GM12873 (cell line): ENCODE results near the gene NFAM1.

ENCODE experiments used
- TF ChIP-seq, protein P1 (sequence below): IDR thresholded peaks from 2 replicates; pipeline ENCODE4 v1.5.1; 2012; ENCODE audit warnings: low read depth, mild to moderate bottlenecking, moderate library complexity, low read length, control low read depth; ENCODE audit not compliant: insufficient read depth; ENCODE audit errors: missing control alignments

Gene NFAM1

DNA sequence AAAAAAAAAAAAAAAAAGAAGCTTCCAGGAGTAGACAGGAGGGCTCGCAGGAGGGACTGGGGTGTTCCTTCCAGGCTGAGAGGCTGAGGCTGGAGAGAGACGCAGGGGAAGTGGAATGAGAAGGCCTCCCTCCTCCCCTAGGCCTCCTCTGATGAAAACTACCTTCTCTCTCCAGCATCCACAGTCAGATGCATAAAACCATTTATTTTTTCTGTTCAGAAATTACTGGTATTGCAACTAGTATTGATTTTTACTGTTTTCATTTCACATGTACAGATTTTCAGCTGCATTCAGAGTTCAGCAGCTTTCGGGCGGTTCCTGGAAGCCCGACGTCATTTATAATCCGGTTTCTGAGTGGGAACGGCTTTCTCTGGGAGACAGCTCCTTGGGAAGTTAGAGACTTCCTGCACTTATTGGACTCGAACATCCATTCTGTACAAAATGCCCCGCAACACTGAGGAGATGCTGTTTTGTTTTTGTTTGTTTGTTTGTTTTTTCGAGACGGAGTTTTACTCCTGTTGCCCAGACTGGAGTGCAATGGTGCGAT lies 6.9 kb upstream of the NFAM1 start:
- TF ChIP-seq, protein P1, sequence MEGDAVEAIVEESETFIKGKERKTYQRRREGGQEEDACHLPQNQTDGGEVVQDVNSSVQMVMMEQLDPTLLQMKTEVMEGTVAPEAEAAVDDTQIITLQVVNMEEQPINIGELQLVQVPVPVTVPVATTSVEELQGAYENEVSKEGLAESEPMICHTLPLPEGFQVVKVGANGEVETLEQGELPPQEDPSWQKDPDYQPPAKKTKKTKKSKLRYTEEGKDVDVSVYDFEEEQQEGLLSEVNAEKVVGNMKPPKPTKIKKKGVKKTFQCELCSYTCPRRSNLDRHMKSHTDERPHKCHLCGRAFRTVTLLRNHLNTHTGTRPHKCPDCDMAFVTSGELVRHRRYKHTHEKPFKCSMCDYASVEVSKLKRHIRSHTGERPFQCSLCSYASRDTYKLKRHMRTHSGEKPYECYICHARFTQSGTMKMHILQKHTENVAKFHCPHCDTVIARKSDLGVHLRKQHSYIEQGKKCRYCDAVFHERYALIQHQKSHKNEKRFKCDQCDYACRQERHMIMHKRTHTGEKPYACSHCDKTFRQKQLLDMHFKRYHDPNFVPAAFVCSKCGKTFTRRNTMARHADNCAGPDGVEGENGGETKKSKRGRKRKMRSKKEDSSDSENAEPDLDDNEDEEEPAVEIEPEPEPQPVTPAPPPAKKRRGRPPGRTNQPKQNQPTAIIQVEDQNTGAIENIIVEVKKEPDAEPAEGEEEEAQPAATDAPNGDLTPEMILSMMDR, result no peak

DNA sequence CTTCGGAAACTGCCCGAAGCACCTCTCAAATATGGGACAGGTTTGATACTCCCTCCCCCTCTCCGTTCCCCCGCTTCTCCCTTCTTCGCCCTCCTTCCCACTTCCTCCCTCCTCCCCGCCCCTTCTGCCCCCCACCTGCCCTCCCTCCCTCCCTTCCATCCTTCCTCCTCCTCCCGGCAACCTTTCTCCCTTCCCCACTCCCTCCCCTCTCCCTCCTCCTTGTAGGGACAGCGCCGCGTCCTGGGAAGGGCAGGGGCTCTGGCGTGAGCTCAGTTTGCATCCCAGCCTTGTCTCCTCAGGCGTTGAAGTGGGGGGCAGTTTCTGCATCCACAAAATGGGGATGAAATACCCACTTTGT lies 6.1 kb upstream of the NFAM1 start:
- TF ChIP-seq, protein P1, result no peak

DNA sequence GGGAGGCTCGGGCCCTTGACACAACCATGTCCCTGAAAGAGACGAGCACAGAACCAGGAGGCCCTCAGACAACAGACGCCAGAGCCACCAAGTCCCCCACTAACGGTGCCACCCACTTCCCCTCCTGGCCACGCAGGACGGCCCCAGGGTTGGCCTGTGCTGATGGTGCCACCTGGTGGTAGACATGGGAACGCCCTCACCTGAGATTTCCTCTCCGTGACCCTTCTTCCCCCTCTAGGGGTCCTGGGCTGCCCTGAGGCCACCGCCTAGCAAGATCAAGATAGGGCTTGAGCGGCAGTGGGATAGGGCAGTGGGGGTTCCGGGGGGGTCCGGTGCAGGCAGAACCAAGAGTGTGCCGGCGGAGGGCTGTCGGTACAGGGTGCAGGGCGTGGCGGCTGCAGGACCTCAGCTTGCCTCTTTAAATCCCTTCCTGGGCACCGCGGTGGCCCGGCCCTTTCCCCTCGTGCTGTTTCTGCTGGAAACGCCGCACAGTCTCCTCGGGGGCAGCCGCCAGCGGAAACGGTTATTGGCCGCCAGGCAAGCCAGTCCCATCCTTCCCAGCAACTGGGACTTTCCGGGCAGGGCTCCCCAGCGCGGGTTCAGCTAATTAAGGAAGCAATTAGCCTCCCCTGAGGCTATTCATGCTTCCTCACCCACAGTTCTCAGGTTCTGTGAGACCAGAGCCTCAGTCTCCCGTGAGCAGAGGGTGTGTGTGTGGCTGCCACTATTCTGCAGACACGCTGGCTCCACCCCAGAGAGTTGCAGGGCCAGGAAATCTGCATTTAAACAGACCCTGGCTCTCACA lies 5.5 kb upstream of the NFAM1 start:
- TF ChIP-seq, protein P1, result peak; percentile 97

DNA sequence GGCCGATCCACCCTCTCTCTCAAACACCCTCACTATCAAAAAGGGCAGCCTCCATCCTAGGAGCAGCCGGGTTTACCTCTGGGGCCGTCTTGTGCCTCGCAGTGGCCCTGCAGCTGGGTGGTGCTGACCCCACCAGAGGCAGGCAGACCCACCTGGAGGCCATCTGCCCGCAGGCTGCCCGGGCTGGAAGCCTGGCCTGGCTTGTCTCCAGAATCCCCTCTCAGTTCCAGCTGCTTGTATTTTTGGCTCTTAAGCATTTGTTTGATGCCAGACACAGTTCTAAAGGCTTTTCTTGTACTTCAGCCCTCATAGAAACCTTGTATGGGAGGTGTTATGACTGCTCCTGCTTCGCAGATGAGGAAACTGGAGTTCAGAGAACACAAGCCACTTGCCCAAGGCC lies 4.2 kb upstream of the NFAM1 start:
- TF ChIP-seq, protein P1, result no peak

DNA sequence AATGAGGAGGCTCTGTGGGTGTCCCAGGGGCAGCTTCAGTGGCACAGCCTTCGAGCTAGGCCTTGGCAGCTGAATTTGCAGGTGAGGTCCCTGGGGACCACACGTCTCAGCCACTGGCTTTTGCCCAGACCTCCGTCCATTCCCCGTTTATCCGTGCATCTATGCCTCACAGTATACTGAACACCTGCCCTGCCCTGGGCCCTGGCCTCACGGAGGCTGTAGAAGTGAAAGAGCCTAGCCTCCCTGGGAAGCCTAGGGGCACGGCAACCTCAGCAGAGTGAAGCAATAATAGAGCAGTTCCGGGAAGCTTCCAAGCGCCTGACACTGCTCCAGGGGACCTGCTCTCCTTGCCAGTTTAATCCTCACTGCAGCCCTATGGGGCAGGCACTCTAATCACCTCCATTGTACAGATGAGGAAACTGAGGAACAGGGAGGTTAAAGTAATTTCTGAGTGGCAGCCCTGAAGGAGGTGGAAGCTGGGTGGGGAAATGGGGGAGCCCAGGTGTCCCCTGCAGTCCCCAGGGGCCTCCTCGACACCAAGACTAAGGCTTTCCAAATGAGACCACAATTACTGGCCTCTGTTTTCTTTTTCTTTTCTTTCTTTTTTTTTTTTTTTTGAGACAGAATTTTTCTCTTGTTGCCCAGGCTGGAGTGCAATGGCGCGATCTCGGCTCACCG lies 2.7 kb upstream of the NFAM1 start:
- TF ChIP-seq, protein P1, result no peak

DNA sequence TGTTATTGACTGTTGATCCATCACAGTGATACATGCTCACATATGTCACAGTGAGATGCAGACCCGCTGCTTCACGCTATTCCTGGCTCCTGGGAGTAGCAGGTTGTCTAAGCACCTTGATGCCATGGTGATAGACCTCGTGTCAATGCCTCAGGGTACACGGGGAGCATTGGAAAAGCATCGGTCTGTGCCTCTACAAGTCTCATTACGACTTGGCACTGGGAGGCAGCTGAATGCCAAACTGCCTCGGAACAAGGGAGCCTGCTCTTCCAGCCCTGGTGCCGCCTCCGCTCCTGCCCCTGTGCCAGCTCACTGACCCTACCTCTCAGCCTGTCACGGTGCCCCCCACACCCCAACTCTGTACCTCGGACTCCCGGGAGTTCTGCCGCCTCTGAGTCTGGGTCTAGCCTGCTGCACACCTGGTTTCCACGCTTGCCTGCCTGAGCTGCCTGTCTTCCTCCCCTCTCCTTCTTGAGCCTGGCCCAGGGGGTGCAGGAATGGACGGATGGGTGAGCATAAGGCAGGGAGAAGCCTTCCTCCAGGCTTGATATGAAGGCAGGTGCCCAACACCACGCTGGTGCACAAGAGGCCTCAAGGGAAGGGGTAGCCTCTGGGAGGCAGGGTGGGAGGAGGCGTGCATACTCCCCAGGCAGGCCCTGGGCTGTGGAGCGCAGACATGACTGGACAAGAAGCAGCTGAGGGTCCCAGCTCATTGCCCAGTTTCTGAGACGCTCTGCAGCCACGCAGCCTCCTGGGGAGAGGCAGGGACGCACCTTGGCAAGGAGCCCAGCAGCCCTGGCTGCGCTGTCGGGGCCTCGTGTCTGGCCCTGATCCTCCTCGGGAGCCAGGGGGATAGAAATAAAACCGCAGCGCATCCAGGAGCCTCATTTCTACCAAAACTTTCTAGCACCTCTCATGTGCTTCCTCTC lies 1.8 kb upstream of the NFAM1 start:
- TF ChIP-seq, protein P1, result no peak
